Tibial nerve (tissue), 4 donors: Measurements from ENCODE around the gene CYP2A13. TPM values are rescaled to one million over a fixed set of nuclear protein-coding genes. Genes with fewer than 3 reads are reported as not detected.
"Not testable (repeated sequence)": the region's sequence is repeated elsewhere in the genome, so short reads cannot be mapped to it uniquely, and the experiment has no call there.

Source experiments
- DNase-seq, 2 donors: peaks; one replicate each; pipeline ENCODE4 v3.0.0-alpha.2; 2019; ENCODE audit warnings: low spot score in 2 of 2
- H3K27ac ChIP-seq, 4 donors: fragments of 200-600 bp; sonication (generic) in 3 of 4; one replicate each; pipeline ENCODE4 v1.5.1; 2017 to 2019; ENCODE audit warnings: mild to moderate bottlenecking in 1 of 4
- H3K27me3 ChIP-seq, 2 donors: fragments of 200-600 bp; sonication (generic) in 1 of 2; one replicate each; pipeline versions ENCODE4 v1.5.1 to v1.6.0; 2017 to 2019
- H3K36me3 ChIP-seq, 3 donors: fragments of 200-600 bp; sonication (generic); one replicate each; pipeline ENCODE4 v1.5.1; 2018 to 2019
- H3K4me1 ChIP-seq, 4 donors: fragments of 200-600 bp; sonication (generic) in 3 of 4; one replicate each; pipeline ENCODE4 v1.5.1; 2017 to 2019
- H3K4me3 ChIP-seq, 4 donors: fragments of 200-600 bp; sonication (generic) in 3 of 4; one replicate each; pipeline ENCODE4 v1.5.1; 2017 to 2019; ENCODE audit warnings: mild to moderate bottlenecking in 1 of 4, moderate library complexity in 1 of 4
- H3K9me3 ChIP-seq, 4 donors: fragments of 200-600 bp; sonication (generic) in 3 of 4; one replicate each; pipeline ENCODE4 v1.5.1; 2017 to 2019
- EP300 ChIP-seq, 2 donors: sonication (generic); formaldehyde crosslinking; IDR thresholded peaks; one replicate each; pipeline ENCODE4 v1.6.1; 2017; ENCODE audit warnings: antibody characterized with exemption in 2 of 2, mild to moderate bottlenecking in 1 of 2
- POLR2A ChIP-seq, 2 donors: fragments of 450-650 bp; IDR thresholded peaks; one replicate each; pipeline ENCODE4 v1.6.1; 2017; ENCODE audit warnings: antibody characterized with exemption in 2 of 2, mild to moderate bottlenecking in 2 of 2, moderate library complexity in 2 of 2
- WGBS, 2 donors: methylation state at CpG; one replicate each; pipeline ENCODE4 v1.1.5; 2018; 5-methylcytosine and 5-hydroxymethylcytosine counted together
- total RNA-seq, 4 donors: library from RNA; depleted of rRNA; stranded (reverse); fragments of >200 nt; gene quantifications; one replicate each; pipeline ENCODE4 v1.1.0, GENCODE V29; 2016
- TF ChIP-seq, protein P1 (sequence below), 5 experiments: fragments of 200-600 bp in 3 of 5; fragments of 450-650 bp in 2 of 5; sonication (generic) in 3 of 5; IDR thresholded peaks; one replicate each; pipeline ENCODE4 v1.5.1; 2016 to 2019; ENCODE audit warnings: antibody characterized with exemption in 5 of 5, mild to moderate bottlenecking in 3 of 5, moderate library complexity in 2 of 5

CYP2A13 gene
- total RNA-seq, 4 donors from 2014 or later = not detected

DNA sequence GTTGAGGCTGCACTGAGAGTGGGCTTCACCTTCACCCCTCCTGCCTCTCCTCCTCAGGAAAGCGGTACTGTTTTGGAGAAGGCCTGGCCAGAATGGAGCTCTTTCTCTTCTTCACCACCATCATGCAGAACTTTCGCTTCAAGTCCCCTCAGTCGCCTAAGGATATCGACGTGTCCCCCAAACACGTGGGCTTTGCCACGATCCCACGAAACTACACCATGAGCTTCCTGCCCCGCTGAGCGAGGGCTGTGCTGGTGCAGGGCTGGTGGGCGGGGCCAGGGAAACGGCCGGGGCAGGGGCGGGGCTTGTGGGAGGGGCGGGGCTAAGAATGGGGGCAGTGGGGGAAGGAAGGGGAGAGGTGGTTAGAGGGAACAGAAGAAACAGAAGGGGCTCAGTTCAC is 7.5 kb downstream of the CYP2A13 start:
- DNase-seq = no peak
- 56 to 72% methylated on average over 15 of the region's 15 CpGs for WGBS, 2 donors
- peaks cover 0 to 8% of the 10 kb centered on the region in 2 donors for H3K27me3 ChIP-seq
- H3K4me1 ChIP-seq = no peaks in the 10 kb centered on the region
- H3K4me3 ChIP-seq = no peak overlapping the region
- no peaks in the 10 kb centered on the region for H3K36me3 ChIP-seq
- peaks cover 0 to 22% (median 0%) of the 10 kb centered on the region in 4 donors for H3K9me3 ChIP-seq
- no peak overlapping the region for H3K27ac ChIP-seq
- TF ChIP-seq, protein P1, sequence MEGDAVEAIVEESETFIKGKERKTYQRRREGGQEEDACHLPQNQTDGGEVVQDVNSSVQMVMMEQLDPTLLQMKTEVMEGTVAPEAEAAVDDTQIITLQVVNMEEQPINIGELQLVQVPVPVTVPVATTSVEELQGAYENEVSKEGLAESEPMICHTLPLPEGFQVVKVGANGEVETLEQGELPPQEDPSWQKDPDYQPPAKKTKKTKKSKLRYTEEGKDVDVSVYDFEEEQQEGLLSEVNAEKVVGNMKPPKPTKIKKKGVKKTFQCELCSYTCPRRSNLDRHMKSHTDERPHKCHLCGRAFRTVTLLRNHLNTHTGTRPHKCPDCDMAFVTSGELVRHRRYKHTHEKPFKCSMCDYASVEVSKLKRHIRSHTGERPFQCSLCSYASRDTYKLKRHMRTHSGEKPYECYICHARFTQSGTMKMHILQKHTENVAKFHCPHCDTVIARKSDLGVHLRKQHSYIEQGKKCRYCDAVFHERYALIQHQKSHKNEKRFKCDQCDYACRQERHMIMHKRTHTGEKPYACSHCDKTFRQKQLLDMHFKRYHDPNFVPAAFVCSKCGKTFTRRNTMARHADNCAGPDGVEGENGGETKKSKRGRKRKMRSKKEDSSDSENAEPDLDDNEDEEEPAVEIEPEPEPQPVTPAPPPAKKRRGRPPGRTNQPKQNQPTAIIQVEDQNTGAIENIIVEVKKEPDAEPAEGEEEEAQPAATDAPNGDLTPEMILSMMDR (IDR thresholded peaks at IDR 0.05) = no peak
- no peak for TF ChIP-seq EP300 (IDR thresholded peaks at IDR 0.05)
- no peak for TF ChIP-seq POLR2A (IDR thresholded peaks at IDR 0.05)

DNA sequence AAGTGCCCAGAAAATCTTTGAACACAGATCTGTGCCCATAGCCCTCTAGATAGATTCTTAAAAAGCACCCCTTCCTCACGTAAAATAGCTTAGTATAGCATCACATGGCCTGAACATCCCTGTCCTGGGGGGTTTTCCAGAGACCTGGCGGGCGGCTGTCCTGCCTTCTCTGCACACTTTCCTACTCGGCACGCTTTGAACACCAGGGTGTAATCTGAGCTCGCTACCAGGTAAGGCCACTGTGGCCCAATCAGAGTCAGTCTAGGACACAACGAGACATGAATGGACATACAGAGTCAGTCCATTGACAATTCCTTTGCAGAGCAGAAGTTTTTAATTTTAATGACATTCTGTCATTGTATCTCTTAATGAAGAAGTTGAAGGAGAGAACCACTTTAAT is 8.1 kb downstream of the CYP2A13 start:
- TF ChIP-seq POLR2A (IDR thresholded peaks at IDR 0.05) (no peak), EP300 (IDR thresholded peaks at IDR 0.05) (no peak)
- TF ChIP-seq, protein P1 (IDR thresholded peaks at IDR 0.05) = no peak
- WGBS, 2 donors = 73 to 76% methylated on average over 7 of the region's 7 CpGs
- no peak overlapping the region for H3K4me3 ChIP-seq
- peaks cover 0 to 6% of the 10 kb centered on the region in 2 donors for H3K27me3 ChIP-seq
- H3K36me3 ChIP-seq = no peaks in the 10 kb centered on the region
- H3K27ac ChIP-seq = no peak overlapping the region
- H3K4me1 ChIP-seq = no peaks in the 10 kb centered on the region
- DNase-seq = no peak
- H3K9me3 ChIP-seq = peaks cover 0 to 28% (median 0%) of the 10 kb centered on the region in 4 donors

DNA sequence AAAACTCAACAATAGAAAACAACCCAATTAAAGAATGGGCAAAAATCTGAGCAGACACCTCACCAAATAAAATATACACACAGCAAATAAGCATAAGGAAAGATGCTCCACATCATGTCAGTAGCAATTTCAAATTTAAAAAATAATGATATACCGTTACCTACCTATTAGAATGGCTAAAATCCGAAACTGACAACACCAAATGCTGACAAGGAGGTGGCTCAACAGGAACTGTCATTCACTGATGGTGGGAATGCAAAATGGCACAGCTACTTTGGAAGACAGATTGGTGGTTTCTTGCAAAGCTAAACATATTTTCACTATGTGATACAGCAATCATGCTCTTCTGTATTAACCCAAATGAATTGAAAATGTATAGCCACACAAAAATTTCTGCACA is 9.1 kb downstream of the CYP2A13 start:
- no peaks in the 10 kb centered on the region for H3K27me3 ChIP-seq
- TF ChIP-seq EP300 (IDR thresholded peaks at IDR 0.05) = no peak
- no peak for TF ChIP-seq POLR2A (IDR thresholded peaks at IDR 0.05)
- TF ChIP-seq, protein P1 (IDR thresholded peaks at IDR 0.05) = no peak
- no peak for DNase-seq
- H3K4me1 ChIP-seq = no peaks in the 10 kb centered on the region
- H3K27ac ChIP-seq = no peak overlapping the region
- peaks cover 0 to 38% (median 0%) of the 10 kb centered on the region in 4 donors for H3K9me3 ChIP-seq
- no peak overlapping the region for H3K4me3 ChIP-seq
- no peaks in the 10 kb centered on the region for H3K36me3 ChIP-seq
- WGBS, 2 donors = 69 to 81% methylated on average over 2 of the region's 2 CpGs

DNA sequence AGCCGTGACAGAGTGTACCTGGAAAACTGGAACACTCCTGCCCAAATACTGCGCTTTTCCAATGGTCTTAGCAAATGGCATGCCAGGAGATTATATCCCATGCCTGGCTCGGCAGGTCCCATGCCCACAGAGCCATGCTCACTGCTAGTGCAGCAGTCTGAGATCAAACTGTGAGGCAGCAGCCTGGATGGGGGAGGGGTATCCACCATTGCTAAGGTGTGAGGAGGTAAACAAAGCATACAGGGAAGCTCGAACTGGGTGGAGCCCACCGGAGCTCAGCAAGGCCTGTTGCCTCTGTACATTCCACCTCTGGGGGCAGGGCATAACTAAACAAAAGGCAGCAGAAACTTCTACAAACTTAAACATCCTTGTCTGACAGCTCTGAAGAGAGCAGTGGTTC is 10.5 kb downstream of the CYP2A13 start:
- peaks cover 0 to 46% (median 0%) of the 10 kb centered on the region in 4 donors for H3K9me3 ChIP-seq
- TF ChIP-seq, protein P1 (IDR thresholded peaks at IDR 0.05) = no peak
- no peak for TF ChIP-seq EP300 (IDR thresholded peaks at IDR 0.05)
- TF ChIP-seq POLR2A (IDR thresholded peaks at IDR 0.05) = no peak
- no peak for DNase-seq
- H3K4me3 ChIP-seq = no peak overlapping the region
- H3K4me1 ChIP-seq = no peaks in the 10 kb centered on the region
- no peak overlapping the region for H3K27ac ChIP-seq
- 82 to 100% methylated on average over 3 to 5 of the region's 5 CpGs for WGBS, 2 donors
- no peaks in the 10 kb centered on the region for H3K27me3 ChIP-seq
- no peaks in the 10 kb centered on the region for H3K36me3 ChIP-seq

DNA sequence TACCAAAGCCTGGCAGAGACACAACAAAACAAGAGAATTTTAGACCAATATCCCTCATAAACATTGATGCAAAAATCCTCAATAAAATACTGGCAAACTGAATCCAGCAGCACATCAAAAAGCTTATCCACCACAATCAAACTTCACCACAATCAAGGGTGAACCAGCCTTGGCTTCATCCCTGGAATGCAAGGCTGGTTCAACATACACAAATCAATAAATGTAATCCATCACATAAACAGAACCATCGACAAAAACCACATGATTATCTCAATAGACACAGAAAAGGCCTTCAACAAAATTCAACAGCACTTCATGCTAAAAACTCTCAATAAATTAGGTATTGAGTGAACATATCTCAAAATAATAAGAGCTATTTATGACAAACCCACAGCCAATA is 14.0 kb downstream of the CYP2A13 start:
- DNase-seq, H3K27ac ChIP-seq, H3K36me3 ChIP-seq, H3K4me3 ChIP-seq, H3K27me3 ChIP-seq, H3K4me1 ChIP-seq: not testable (repeated sequence)
- H3K9me3 ChIP-seq = peaks cover 0 to 46% (median 0%) of the 10 kb centered on the region in 4 donors
- WGBS, 2 donors = 93 to 96% methylated on average over 1 of the region's 1 CpG

DNA sequence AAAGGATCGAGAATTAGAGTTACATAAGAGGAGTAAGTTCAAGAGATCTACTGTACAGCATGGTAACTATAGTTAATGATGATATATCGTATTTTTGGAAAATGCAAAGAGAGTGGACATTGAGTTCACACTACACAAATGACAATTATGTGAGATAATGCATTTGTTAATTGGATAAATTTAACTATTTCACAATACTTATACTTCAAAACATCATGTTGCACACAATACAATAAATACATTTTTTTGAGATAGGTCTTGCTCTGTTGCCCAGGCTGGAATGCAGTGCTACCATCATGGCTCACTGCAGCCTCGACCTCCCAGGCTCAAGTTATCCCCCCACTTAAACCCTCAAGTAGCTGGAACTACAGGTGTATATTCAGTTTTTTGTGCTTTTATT is 17.9 kb downstream of the CYP2A13 start:
- Histone ChIP-seq H3K4me1 (no peaks in the 10 kb centered on the region), H3K27ac (no peak overlapping the region), H3K36me3 (no peaks in the 10 kb centered on the region), H3K27me3 (no peaks in the 10 kb centered on the region), H3K4me3 (no peak overlapping the region), H3K9me3 (peaks cover 0 to 26% (median 0%) of the 10 kb centered on the region in 4 donors)
- DNase-seq = no peak
- 83 to 92% methylated on average over 3 of the region's 3 CpGs for WGBS, 2 donors
- TF ChIP-seq EP300 (IDR thresholded peaks at IDR 0.05) (no peak), POLR2A (IDR thresholded peaks at IDR 0.05) (no peak)
- TF ChIP-seq, protein P1 (IDR thresholded peaks at IDR 0.05) = no peak
